GM21717 (cell line): ENCODE measurements around the gene KIF13A.
"Not testable (repeated sequence)": the region's sequence is repeated elsewhere in the genome, so short reads cannot be mapped to it uniquely, and the experiment has no call there.

Experiments
- ATAC-seq: cut with Tn5 transposase; IDR thresholded peaks from one replicate; pipeline ENCODE4 v1.9.1; 2021; ENCODE audit warnings: mild to moderate bottlenecking, moderate library complexity; ENCODE audit not compliant: unreplicated experiment

The KIF13A gene

GRCh38 chr6:17737704-17738252 lies 249.7 kb downstream of the KIF13A start:
- ATAC-seq = no peak

GRCh38 chr6:17735311-17735710 lies 252.1 kb downstream of the KIF13A start:
- ATAC-seq = not testable (repeated sequence)

DNA sequence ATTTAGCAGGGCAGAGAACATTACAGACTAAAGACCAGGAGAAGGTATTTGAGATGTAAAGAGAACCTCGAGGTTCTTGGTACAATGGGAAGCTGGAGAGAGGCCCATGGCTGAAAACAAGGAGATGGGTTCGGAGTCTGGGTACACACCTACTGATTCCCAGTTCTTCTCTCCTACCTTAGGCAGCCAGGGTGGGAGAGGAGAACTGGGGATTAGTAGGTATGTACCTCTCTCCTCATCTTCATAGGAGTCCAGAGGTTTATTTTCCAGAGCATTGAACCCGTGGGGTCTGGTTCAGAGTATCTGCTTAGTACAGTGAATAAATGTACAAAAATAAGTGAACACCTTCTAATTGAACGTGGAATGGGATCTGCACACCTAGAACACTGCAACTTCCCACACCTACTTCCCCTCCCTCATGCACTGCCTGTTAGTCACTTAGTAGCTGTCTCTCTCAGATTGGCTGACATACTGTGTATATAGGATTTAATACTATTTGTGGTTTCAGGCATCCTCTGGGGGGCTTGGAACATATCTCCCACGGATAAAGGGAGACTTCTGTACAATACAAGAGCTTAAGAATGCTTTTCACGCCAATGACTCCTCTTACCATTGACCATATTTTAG lies 257.2 kb downstream of the KIF13A start:
- no peak for ATAC-seq

DNA sequence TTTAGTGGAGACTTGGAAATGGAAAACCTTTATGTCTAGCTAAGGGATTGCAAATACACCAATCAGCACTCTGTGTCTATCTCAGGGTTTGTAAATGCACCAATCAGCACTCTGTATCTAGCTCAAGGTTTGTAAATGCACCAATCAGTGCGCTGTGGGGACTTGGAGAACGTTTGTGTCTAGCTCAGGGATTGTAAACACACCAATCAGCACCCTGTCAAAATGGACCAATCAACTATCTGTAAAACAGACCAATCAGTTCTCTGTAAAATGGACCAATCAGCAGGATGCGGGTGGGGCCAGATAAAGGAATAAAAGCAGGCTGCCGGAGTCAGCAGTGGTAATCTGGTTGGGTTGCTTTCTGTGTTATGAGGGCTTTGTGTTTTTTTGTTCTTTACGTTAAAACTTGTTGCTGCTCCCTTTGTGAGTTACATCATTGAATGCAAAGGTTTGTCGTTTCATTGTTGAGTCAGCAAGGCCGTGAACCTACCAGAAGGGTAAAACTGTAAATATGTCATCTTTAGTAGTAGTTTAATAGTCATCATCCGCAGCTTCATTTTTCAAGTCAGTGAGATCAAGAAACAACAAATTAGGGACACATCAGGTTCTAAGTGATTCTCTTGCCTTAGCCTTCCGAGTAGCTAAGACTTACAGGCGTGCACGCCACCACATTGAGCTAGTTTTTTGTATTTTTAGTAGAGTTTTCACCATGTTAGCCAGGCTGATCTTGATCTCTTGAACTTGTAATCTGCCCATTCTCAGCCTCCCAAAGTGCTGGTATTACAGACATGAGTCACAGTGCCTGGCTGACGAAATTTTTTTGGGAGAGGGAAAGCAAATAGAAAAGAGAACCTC lies 258.0 kb downstream of the KIF13A start:
- ATAC-seq = no peak

DNA sequence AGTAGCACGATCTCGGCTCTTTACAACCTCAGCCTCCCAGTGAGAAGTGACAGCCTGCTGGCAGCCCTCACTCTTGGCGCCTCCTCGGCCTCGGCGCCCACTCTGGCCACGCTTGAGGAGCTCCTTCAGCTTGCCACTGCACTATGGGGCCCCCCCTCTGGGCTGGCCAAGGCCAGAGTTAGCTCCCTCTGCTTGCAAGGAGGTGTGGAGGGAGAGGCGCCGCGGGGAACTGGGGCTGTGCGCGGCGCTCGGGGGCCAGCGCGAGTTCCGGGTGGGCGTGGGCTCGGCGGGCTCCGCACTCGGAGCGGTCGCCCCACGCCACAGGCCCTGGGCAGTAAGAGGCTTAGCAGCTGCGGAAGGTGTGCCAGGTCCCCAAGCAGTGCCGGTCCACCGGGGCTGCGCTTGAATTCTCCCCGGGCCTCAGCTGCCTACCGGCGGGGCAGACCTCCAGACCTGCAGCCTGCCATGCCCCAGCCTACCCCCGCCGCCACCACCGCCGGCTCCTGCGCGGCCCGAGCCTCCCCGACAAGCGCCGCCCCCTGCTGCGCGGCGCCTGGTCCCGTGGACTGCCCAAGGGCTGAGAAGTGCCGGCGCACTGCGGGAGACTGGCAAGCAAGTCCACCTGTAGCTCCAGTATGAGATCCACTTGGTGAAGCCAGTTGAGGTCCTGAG lies 258.7 kb downstream of the KIF13A start:
- ATAC-seq = no peak

GRCh38 chr6:17725083-17725482 lies 262.4 kb downstream of the KIF13A start:
- no peak for ATAC-seq

GRCh38 chr6:17724341-17724740 lies 263.1 kb downstream of the KIF13A start:
- ATAC-seq = no peak

DNA sequence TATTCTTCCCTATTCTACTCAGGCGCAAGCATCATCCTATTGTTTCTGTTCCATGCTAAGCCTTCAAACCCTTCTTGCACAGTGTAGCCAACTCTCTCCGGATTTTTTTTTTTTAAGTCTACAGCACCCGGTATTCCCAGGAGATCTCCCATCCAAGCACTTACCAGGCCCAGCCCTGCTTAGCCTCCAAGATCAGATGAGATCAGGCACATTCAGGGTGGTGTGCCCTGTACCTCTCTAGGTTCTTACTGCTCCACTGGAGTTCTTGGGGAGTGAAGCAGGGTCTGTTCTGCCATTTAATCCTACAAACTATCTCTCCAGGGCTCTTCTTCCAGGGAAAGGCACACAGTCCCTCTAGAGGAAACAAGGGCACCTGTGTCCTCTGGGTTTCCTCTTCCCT lies 265.8 kb downstream of the KIF13A start:
- no peak for ATAC-seq

GRCh38 chr6:17719323-17720041 lies 268.0 kb downstream of the KIF13A start:
- ATAC-seq = no peak

DNA sequence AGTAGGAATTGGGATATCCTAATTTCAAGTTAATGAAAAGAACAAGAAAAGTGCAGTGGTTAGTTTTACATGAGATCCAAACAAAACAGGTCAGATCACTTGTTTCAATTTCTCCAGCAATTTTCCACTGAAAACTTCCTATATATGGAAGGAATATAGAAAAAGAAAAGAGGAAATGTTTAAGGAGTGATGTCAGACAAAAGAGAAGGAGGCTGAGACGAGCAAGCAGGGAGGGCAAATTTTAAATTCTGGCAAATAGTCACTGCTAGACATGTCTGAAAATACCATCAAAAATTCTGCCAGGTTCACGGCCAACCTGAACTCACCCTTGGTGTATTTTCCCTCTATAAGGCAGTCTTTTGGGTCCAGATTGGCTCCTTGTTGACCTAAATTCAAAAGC lies 271.2 kb downstream of the KIF13A start:
- ATAC-seq = no peak

GRCh38 chr6:17714879-17715851 lies 272.3 kb downstream of the KIF13A start:
- ATAC-seq = peak; percentile 87

DNA sequence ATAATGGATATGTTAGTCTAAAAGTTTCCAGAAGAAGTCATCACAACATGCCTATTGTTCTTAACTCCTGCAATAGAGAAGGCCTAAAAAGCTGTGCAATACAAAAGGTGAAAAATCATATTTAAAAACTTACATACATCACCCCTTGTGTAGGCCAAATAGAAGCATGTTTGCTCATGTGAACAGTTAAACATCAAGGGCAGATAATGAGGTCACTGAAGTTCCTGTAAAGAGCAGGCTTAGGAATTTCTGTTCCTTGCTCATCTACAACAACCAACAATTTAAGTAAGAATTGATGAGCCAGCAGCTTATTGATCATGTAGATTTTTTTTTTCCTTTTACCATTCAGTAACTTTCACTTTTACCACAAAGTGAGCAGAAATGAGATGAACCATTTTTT lies 273.3 kb downstream of the KIF13A start:
- no peak for ATAC-seq

DNA sequence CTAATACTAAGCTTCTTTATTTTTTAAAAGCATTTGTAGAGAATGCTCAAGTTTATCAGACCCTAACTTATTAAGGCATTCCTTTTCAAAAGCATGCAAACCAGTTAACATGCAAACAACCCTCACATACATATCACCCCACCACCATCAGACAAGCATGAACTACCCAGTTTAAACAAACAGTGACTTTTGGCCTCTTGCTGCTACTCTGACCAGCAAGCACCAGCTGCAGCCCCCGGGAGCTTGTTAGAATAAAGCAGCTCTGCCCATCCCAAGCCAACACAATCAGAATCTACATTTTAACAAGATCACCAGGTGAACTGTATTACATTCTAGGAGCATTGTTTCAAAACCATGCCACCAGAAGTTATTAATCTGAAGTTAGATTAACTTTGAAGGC lies 274.9 kb downstream of the KIF13A start:
- no peak for ATAC-seq

GRCh38 chr6:17710331-17710730 lies 277.1 kb downstream of the KIF13A start:
- no peak for ATAC-seq

DNA sequence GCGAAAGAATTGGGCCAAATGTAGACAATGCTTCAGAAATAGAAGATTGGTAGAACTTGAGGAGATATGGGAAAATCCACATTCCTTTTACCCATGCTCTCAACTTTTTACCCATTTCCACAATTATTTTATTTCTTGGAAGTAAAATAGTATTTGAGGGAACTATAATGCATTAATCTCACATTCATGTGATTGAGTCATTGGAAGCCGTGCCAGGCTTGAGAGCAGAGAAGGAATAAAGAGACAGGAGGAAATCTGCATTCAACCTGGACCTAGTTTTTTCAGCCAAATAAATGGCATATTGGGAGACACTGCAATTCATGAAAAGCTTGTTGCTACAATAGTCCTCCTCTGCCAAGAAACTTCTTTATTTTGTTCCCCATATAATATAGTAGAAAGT lies 278.0 kb downstream of the KIF13A start:
- ATAC-seq = no peak
